Right lobe of liver (tissue), 6 donors: ENCODE measurements around the gene COL4A5. TPM values are rescaled to one million over a fixed set of nuclear protein-coding genes. Genes with fewer than 3 reads are reported as not detected.
A peak's percentile ranks its signal among the peaks of the same experiment; 100 is the strongest.

Experiments used
- ATAC-seq, 4 donors: fragments of 200-7000 bp; cut with Tn5 transposase; one replicate each; pipeline ENCODE4 v1.9.1; 2020; ENCODE audit warnings: mild to moderate bottlenecking in 4 of 4, moderate library complexity in 4 of 4
- DNase-seq, 3 donors: peaks; one replicate each; pipeline ENCODE4 v3.0.0-alpha.2; 2020
- H3K27ac ChIP-seq, 3 donors: fragments of 200-600 bp; one replicate each; pipeline ENCODE4 v1.8.0; 2022
- H3K27me3 ChIP-seq, 2 donors: fragments of 200-600 bp; one replicate each; pipeline ENCODE4 v1.8.0; 2022
- H3K36me3 ChIP-seq, 4 donors: fragments of 200-600 bp; sonication (generic) in 1 of 4; one replicate each; pipeline versions ENCODE4 v1.5.1 to v1.8.0; 2017 to 2022; ENCODE audit warnings: control low read depth in 1 of 4
- H3K4me1 ChIP-seq, 4 donors: fragments of 200-600 bp; sonication (generic) in 1 of 4; one replicate each; pipeline versions ENCODE4 v1.5.1 to v1.8.0; 2017 to 2022; ENCODE audit warnings: control low read depth in 1 of 4
- H3K4me3 ChIP-seq, 3 donors: fragments of 200-600 bp; one replicate each; pipeline ENCODE4 v1.8.0; 2022
- H3K9me3 ChIP-seq, 4 donors: fragments of 200-600 bp; sonication (generic) in 1 of 4; one replicate each; pipeline versions ENCODE4 v1.5.1 to v1.8.0; 2017 to 2022; ENCODE audit warnings: control low read depth in 1 of 4
- CTCF ChIP-seq, 4 donors: fragments of 200-600 bp in 3 of 4; fragments of 450-650 bp in 1 of 4; IDR thresholded peaks; one replicate each; pipeline versions ENCODE4 v1.5.1 to v1.8.0; 2016 to 2022; ENCODE audit warnings: antibody characterized with exemption in 4 of 4, mild to moderate bottlenecking in 2 of 4
- POLR2A ChIP-seq: fragments of 450-650 bp; IDR thresholded peaks from one replicate; pipeline ENCODE4 v1.6.1; 2017; ENCODE audit warnings: antibody characterized with exemption, mild to moderate bottlenecking
- WGBS: methylation state at CpG from one replicate; pipeline ENCODE4 v1.1.6; 2018; ENCODE audit warnings: low coverage, low lambda C conversion rate; ENCODE audit not compliant: insufficient coverage; ENCODE audit errors: missing lambda C conversion rate; 5-methylcytosine and 5-hydroxymethylcytosine counted together
- intact Hi-C, 2 donors: fragments of 100-400 bp; cut with DNase I; formaldehyde crosslinking; loops; one replicate each; pipeline versions ENCODE4 v1.11.2 to v1.14.1; 2022
- total RNA-seq, 6 experiments: library from RNA; depleted of rRNA in 2 of 6; stranded (reverse); fragments of >200 nt in 2 of 6; fragmentation: NEBNext Ultra II Directional in 3 of 6; extraction: Animal tissue kit (Norgen Biotek cat#: 25700) in 3 of 6; gene quantifications; one replicate each; pipeline versions ENCODE4 v1.1.0 to v1.2.4, GENCODE V29; 2016 to 2023
- donor health status: DM: no; HTN: yes; CAD: no.
- donor health status: DM: no; HTN: no; CAD: no.
- donor health status: DM: no; HTN: no; CAD: no.
- donor health status: DM: no; HTN: yes; CAD: no.
- donor health status: DM: no; HTN: yes; CAD: no.

COL4A5 gene
- total RNA-seq, 6 experiments from 2014 or later, result 0.65 to 4.0 (median 1.6) TPM

GRCh38 chrX:108435261-108435660 is 4.4 kb upstream of the COL4A5 start:
- no peaks in the 10 kb centered on the region for H3K9me3 ChIP-seq
- H3K4me3 ChIP-seq, result no peak overlapping the region
- ATAC-seq (no peak), DNase-seq (no peak)
- H3K36me3 ChIP-seq, result no peaks in the 10 kb centered on the region
- no peak for TF ChIP-seq POLR2A
- TF ChIP-seq CTCF (IDR thresholded peaks at IDR 0.05), result no peak
- H3K27ac ChIP-seq, result no peak overlapping the region
- WGBS, result 47% methylated on average over 5 of the region's 5 CpGs
- peaks cover 0 to 4% of the 10 kb centered on the region in 2 donors for H3K27me3 ChIP-seq
- no peaks in the 10 kb centered on the region for H3K4me1 ChIP-seq
- intact Hi-C loops, result no loop called here

GRCh38 chrX:108437349-108438109 is 2.1 kb upstream of the COL4A5 start:
- DNase-seq (no peak), ATAC-seq (no peak)
- Histone ChIP-seq H3K9me3 (no peaks in the 10 kb centered on the region), H3K4me1 (no peaks in the 10 kb centered on the region), H3K27me3 (peaks cover 0 to 4% of the 10 kb centered on the region in 2 donors), H3K4me3 (no peak overlapping the region), H3K36me3 (no peaks in the 10 kb centered on the region), H3K27ac (no peak overlapping the region)
- WGBS, result 23% methylated on average over 18 of the region's 20 CpGs
- TF ChIP-seq CTCF (IDR thresholded peaks at IDR 0.05) (no peak), POLR2A (no peak)
- intact Hi-C loops, result no loop called here

GRCh38 chrX:108438110-108438623 is 1.5 kb upstream of the COL4A5 start, which contains the start of gene COL4A6:
Gene COL4A6 (minus strand): TSS chrX:108438422. CDS start chrX:108438196, 226 bp downstream.
- Histone ChIP-seq H3K4me1 (no peaks in the 10 kb centered on the region), H3K36me3 (no peaks in the 10 kb centered on the region), H3K4me3 (no peak within 1 kb of the TSS), H3K27me3 (no peaks in the 10 kb centered on the region), H3K9me3 (no peaks in the 10 kb centered on the region), H3K27ac (no peak within 1 kb of the TSS)
- ATAC-seq, result peak in 1 of 4 donors; percentile 38
- no peak for TF ChIP-seq CTCF (IDR thresholded peaks at IDR 0.05)
- TF ChIP-seq POLR2A, result no peak
- peak in 1 of 3 donors; percentile 19 for DNase-seq
- WGBS, result 18% methylated on average over 16 of the region's 16 CpGs
- intact Hi-C loops, result no loop called here

GRCh38 chrX:108439961-108440696 is 491 bp downstream of the COL4A5 start:
- no peak overlapping the region for H3K27ac ChIP-seq
- WGBS, result 12% methylated on average over 25 of the region's 25 CpGs
- peak in 1 of 3 donors; percentile 17 for DNase-seq

More at GRCh38 chrX:108439961-108440696, 491 bp downstream of the COL4A5 start:
- TF ChIP-seq POLR2A (no peak), CTCF (IDR thresholded peaks at IDR 0.05) (no peak)
- H3K4me3 ChIP-seq, result peak overlapping the region; percentile 20 to 46 (median 36)
- no peaks in the 10 kb centered on the region for H3K9me3 ChIP-seq
- no peaks in the 10 kb centered on the region for H3K4me1 ChIP-seq
- ATAC-seq, result peak; percentile 38 to 58 (median 52)
- H3K36me3 ChIP-seq, result no peaks in the 10 kb centered on the region
- intact Hi-C loops, result no loop called here
- H3K27me3 ChIP-seq, result no peaks in the 10 kb centered on the region
